Heart right ventricle (tissue), 16 donors: ENCODE measurements around the gene DSTYK. TPM values are rescaled to one million over a fixed set of nuclear protein-coding genes. Genes with fewer than 3 reads are reported as not detected.
"Not testable (repeated sequence)": the region's sequence is repeated elsewhere in the genome, so short reads cannot be mapped to it uniquely, and the experiment has no call there.

Source experiments
- ATAC-seq, 8 donors: fragments of 200-7000 bp; cut with Tn5 transposase; one replicate each; pipeline ENCODE4 v1.9.1; 2020; ENCODE audit warnings: mild to moderate bottlenecking in 8 of 8, moderate library complexity in 8 of 8, moderate number of reproducible peaks in 1 of 8
- DNase-seq, 2 donors: peaks; one replicate each; pipeline ENCODE4 v3.0.0-alpha.2; 2020
- H3K27ac ChIP-seq, 10 donors: fragments of 200-600 bp; sonication (generic) in 2 of 10; one replicate each; pipeline versions ENCODE4 v1.5.0 to v1.8.0; 2020 to 2022; ENCODE audit warnings: mild to moderate bottlenecking in 3 of 10
- H3K27me3 ChIP-seq, 7 donors: fragments of 200-600 bp; one replicate each; pipeline ENCODE4 v1.8.0; 2021 to 2022; ENCODE audit warnings: mild to moderate bottlenecking in 2 of 7
- H3K36me3 ChIP-seq, 9 donors: fragments of 200-600 bp; sonication (generic) in 1 of 9; one replicate each; pipeline versions ENCODE4 v1.5.0 to v1.8.0; 2020 to 2022; ENCODE audit warnings: mild to moderate bottlenecking in 2 of 9
- H3K4me1 ChIP-seq, 9 donors: fragments of 200-600 bp; sonication (generic) in 1 of 9; one replicate each; pipeline versions ENCODE4 v1.5.0 to v1.8.0; 2020 to 2022; ENCODE audit warnings: mild to moderate bottlenecking in 4 of 9
- H3K4me3 ChIP-seq, 10 donors: fragments of 200-600 bp; sonication (generic) in 2 of 10; one replicate each; pipeline versions ENCODE4 v1.5.0 to v1.8.0; 2020 to 2022; ENCODE audit warnings: mild to moderate bottlenecking in 7 of 10, moderate library complexity in 2 of 10
- H3K9me3 ChIP-seq, 11 donors: fragments of 200-600 bp in 10 of 11; sonication (generic) in 2 of 11; one replicate each; pipeline versions ENCODE4 v1.5.0 to v1.8.0; 2013 to 2022; ENCODE audit warnings: mild to moderate bottlenecking in 2 of 11, control low read depth in 1 of 11, moderate library complexity in 1 of 11
- WGBS, 2 donors: extraction: QIAGEN DNeasy Blood & Tissue Kit; methylation state at CpG; one replicate each; pipeline ENCODE4 v1.1.7; 2013; ENCODE audit warnings: inconsistent platforms in 1 of 2; 5-methylcytosine and 5-hydroxymethylcytosine counted together
- intact Hi-C, 10 donors: fragments of 100-400 bp; cut with DNase I; formaldehyde crosslinking; loops; one replicate each; pipeline versions ENCODE4 v1.11.1 to v1.14.2; 2022
- polyA plus RNA-seq, 2 donors: library from polyadenylated mRNA; stranded (reverse); fragments of 200-250 nt; gene quantifications; one replicate each; pipeline ENCODE4 v1.2.3, GENCODE V29; 2013
- total RNA-seq, 10 donors: library from RNA; stranded (reverse); fragmentation: NEBNext Ultra II Directional in 3 of 10; extraction: Animal tissue kit (Norgen Biotek cat#: 25700) in 3 of 10; gene quantifications; one replicate each; pipeline versions ENCODE4 v1.2.1 to v1.2.4, GENCODE V29; 2021 to 2023
- TF ChIP-seq, protein P1 (sequence below), 9 donors: fragments of 200-600 bp; sonication (generic) in 2 of 9; IDR thresholded peaks; one replicate each; pipeline versions ENCODE4 v1.5.0 to v1.8.0; 2021 to 2022; ENCODE audit warnings: antibody characterized with exemption in 9 of 9, mild to moderate bottlenecking in 5 of 9, moderate library complexity in 1 of 9
- donor health status: Arrhythmogenic right ventricular cardiomyopathy.
- donor health status: ischemic (EF 13 %, LVEDD 7.1; RV severe dilation, severe dysfunction).
- donor health status: healthy with polysubstance abuse.
- donor health status: DM: no; HTN: yes; CAD: no.
- donor health status: DM: no; HTN: no; CAD: no.
- donor health status: ischemic (EF 25% LVEDD 6.9; RV normal size, moderate dysfunction).
- donor health status: ischemic (EF 25% LVEDD 5.7; RV mildly dilated, moderate dysfunction).
- donor health status: healthy.
- donor health status: DM: yes; HTN: yes; CAD: no.
- donor health status: Ischemic cardiomyopathy.
- donor health status: ischemic (EF 35%, LVEDD 5.7; RV mildly dilated, moderate dysfunction).
- donor health status: nonischemic (EF 11% LVEDD 7.7; RV severe dilation, severe dysfunction).
- donor health status: DM: yes; HTN: yes; CAD: no.
- donor health status: PGD.
- donor health status: ischemic (EF 29% LVEDD 5.4; RV normal size, mild dysfunction).
- donor health status: nonischemic (EF 23%, LVEDD 6.1; RV moderate dilation, normal function).

Gene DSTYK
- total and polyA plus RNA-seq, 12 donors: 2.6 to 9.5 (median 7.6) TPM

DNA sequence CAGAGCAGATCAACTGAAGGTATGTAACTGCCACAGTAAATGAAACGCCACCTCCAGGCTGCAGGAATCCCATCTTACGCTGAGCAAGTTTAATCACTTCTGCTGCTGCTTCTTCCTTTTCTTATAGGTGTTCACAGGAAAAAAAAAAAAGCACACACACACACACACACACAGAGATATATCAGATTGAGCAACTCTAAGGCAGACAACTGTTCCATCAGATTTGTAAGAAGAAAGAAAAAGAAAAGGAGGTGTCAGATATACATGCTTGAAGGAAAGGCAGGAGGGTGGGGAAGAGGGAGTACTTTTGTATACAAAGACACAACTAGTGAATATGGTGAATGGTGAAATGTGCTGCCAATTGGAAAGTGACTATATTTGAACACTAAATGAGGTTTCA is 28.6 kb downstream of the DSTYK start:
- peak in 2 of 8 donors; percentile 13 to 16 for ATAC-seq
- Histone ChIP-seq H3K36me3 (peaks cover 0 to 57% (median 0%) of the 10 kb centered on the region in 9 donors), H3K4me3 (no peak overlapping the region), H3K27ac (peak overlapping the region in 6 of 10 donors; percentile 7 to 80 (median 53)), H3K9me3 (no peaks in the 10 kb centered on the region), H3K4me1 (peaks cover 0 to 40% (median 17%) of the 10 kb centered on the region in 9 donors), H3K27me3 (no peaks in the 10 kb centered on the region)
- DNase-seq: no peak
- TF ChIP-seq, protein P1, sequence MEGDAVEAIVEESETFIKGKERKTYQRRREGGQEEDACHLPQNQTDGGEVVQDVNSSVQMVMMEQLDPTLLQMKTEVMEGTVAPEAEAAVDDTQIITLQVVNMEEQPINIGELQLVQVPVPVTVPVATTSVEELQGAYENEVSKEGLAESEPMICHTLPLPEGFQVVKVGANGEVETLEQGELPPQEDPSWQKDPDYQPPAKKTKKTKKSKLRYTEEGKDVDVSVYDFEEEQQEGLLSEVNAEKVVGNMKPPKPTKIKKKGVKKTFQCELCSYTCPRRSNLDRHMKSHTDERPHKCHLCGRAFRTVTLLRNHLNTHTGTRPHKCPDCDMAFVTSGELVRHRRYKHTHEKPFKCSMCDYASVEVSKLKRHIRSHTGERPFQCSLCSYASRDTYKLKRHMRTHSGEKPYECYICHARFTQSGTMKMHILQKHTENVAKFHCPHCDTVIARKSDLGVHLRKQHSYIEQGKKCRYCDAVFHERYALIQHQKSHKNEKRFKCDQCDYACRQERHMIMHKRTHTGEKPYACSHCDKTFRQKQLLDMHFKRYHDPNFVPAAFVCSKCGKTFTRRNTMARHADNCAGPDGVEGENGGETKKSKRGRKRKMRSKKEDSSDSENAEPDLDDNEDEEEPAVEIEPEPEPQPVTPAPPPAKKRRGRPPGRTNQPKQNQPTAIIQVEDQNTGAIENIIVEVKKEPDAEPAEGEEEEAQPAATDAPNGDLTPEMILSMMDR (IDR thresholded peaks at IDR 0.05): no peak
- intact Hi-C loops: no loop called here
- 87 to 97% methylated on average over 2 of the region's 2 CpGs for WGBS, 2 donors

DNA sequence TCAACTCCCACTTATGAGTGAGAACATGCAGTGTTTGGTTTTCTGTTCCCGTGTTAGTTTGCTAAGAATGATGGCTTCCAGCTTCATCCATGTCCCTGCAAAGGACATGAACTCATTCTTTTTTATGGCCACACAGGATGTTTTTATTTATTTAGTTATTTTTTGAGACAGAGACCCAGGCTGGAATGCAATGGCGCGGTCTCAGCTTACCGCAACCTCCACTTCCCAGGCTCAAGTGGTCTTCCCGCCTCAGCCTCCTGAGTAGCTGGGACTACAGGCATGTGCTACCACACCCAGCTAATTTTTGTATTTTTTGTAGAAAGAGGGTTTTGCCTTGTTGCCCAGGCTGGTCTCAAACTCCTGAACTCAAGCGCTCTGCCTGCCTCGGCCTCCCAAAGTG is 31.2 kb downstream of the DSTYK start:
- H3K4me3 ChIP-seq, intact Hi-C loops, DNase-seq, ATAC-seq, H3K27ac ChIP-seq, H3K9me3 ChIP-seq, H3K27me3 ChIP-seq: not testable (repeated sequence)
- Histone ChIP-seq H3K4me1 (peaks cover 0 to 47% (median 27%) of the 10 kb centered on the region in 9 donors), H3K36me3 (peaks cover 0 to 45% (median 0%) of the 10 kb centered on the region in 9 donors)
- 83 to 87% methylated on average over 7 of the region's 7 CpGs for WGBS, 2 donors

DNA sequence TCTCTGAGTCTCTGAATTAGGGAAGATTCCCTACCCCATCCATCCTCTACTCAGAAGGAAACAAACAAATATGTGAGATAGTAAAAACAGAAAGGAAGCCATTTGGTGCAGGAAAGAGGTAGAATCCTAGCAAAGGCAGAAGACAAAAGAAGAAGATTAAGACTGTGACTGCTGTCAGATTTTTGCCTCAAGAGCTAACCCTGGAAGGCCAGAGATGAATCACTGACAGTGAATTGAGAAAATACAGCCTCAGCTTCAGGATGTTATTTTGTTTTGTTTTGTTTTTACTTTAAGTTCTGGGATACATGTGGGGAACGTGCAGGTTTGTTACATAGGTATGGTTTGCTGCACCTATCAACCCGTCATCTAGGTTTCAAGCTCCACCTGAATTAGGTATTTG is 31.7 kb downstream of the DSTYK start:
- DNase-seq (no peak), ATAC-seq (no peak)
- intact Hi-C loops: loop anchor here in 1 of 10 donors (5.0 kb wide), 1 partner anchor 47 kb away; the partner anchor contains the start of gene TMCC2
- Histone ChIP-seq H3K36me3 (peaks cover 0 to 41% (median 0%) of the 10 kb centered on the region in 9 donors), H3K4me1 (peaks cover 0 to 51% (median 28%) of the 10 kb centered on the region in 9 donors), H3K4me3 (no peak overlapping the region), H3K9me3 (no peaks in the 10 kb centered on the region), H3K27me3 (no peaks in the 10 kb centered on the region), H3K27ac (no peak overlapping the region)
- TF ChIP-seq, protein P1 (IDR thresholded peaks at IDR 0.05): no peak
- 85 to 86% methylated on average over 2 of the region's 2 CpGs for WGBS, 2 donors

DNA sequence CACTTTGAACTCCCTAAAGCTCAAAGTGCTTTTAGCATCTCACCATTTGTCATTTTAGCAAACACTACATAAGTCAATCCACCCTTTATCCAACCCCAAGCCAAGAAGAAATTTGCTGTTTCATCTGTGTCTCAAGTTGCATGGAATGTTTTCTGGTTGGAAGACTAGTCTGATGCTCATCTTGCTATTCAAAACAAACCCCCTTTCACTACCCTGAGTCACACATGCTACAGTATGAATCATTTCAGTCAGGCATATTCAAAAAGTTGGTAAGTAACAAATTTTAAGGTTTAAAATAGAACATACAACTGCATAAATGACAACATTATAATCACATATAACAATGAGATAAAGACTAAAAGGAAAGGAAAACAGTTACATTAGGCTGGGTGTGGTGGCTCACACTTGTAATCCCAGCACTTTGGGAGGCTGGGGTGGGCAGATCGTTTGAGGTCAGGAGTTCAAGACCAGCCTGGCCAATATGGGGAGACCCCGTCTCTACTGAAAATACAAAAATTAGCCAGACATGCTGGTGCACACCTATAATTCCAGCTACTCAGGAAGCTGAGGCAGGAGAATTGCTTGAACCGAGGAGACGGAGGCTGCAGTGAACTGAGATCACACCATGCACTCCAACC is 38.7 kb downstream of the DSTYK start:
- 94% methylated on average over 4 of the region's 4 CpGs for WGBS, 2 donors
- peaks cover 0 to 61% (median 12%) of the 10 kb centered on the region in 9 donors for H3K36me3 ChIP-seq
- TF ChIP-seq, protein P1 (IDR thresholded peaks at IDR 0.05): no peak
- no peaks in the 10 kb centered on the region for H3K27me3 ChIP-seq
- ATAC-seq (no peak), DNase-seq (no peak)
- H3K4me3 ChIP-seq: no peak overlapping the region
- intact Hi-C loops: no loop called here
- H3K27ac ChIP-seq: no peak overlapping the region
- peaks cover 0 to 25% (median 10%) of the 10 kb centered on the region in 9 donors for H3K4me1 ChIP-seq
- no peaks in the 10 kb centered on the region for H3K9me3 ChIP-seq

DNA sequence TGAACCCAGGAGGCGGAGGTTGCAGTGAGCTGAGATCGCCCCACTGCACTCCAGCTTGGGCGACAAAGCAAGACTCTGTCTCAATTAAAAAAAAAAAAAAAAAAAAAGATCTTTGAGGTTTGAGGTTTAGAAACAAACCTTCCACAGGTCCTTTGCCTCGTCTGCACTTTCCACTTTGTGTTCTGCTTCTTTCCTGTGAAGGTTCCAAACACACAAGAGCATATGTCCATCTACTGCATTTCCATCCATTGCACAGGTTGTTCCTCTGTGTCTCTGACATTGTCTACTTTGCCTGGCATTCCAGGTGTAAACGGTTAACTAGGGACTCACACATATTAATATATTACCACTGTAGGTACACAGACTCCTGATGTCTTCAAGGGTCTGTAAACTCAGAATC is 40.1 kb downstream of the DSTYK start:
- 94 to 95% methylated on average over 5 of the region's 5 CpGs for WGBS, 2 donors
- Histone ChIP-seq H3K27me3 (no peaks in the 10 kb centered on the region), H3K4me1 (peaks cover 0 to 25% (median 10%) of the 10 kb centered on the region in 9 donors), H3K9me3 (no peaks in the 10 kb centered on the region), H3K27ac (no peak overlapping the region), H3K36me3 (peaks cover 0 to 69% (median 17%) of the 10 kb centered on the region in 9 donors), H3K4me3 (no peak overlapping the region)
- DNase-seq (no peak), ATAC-seq (no peak)
- intact Hi-C loops: no loop called here
- TF ChIP-seq, protein P1 (IDR thresholded peaks at IDR 0.05): no peak
